ENCODE results near the gene SMYD3.

SMYD3 gene

DNA sequence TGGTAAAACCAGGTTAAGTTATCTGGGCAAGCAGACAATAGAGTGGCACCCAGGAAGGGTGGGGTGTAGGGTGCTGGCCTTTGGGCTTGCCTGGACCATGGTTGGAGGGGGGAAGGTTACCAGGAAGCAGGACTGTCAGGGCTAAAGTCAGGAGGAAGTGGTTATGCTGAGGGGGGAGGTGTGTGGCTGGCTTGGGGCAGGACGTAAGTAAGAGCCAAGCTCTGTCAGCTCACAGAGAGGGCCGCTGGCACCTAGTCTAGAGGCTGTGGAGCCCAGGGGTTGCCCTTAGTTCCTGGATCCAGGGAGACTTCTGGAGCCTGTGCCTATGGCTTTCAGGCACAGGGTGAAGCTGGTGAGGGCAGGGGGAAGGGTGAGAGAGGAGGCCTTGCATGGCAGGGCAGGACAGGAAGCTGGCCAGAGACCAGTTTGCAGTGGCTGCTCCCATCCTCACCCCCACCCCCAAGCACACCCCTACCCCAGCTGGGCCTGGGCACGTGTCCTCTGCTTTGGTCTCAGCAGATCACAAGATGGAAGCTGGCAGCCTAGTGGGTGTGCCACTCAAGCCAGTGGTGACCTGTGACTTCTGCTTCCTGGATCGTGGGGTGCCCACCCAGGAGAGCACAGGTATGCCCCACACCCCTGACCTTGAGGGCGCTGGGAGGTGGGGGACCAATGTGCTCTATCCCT, 20.5 kb upstream of the SMYD3 start:
- intact Hi-C loops (cut with micrococcal nuclease): no loop called here
- Mint-ChIP-seq H3K36me3 (ENCODE audit: low read depth) (no peaks in the 10 kb centered on the region), H3K27ac (no peak overlapping the region), H3K4me3 (no peak overlapping the region), H3K9me3 (peaks cover 54% of the 10 kb centered on the region), H3K4me1 (ENCODE audit: low read depth) (peaks cover 5% of the 10 kb centered on the region), H3K27me3 (no peaks in the 10 kb centered on the region)

GRCh38 chr1:246526915-246527314, 19.8 kb upstream of the SMYD3 start:
- intact Hi-C loops (cut with micrococcal nuclease): no loop called here
- Mint-ChIP-seq H3K27me3 (no peaks in the 10 kb centered on the region), H3K9me3 (peaks cover 50% of the 10 kb centered on the region), H3K27ac (no peak overlapping the region), H3K4me1 (ENCODE audit: low read depth) (peaks cover 5% of the 10 kb centered on the region), H3K4me3 (no peak overlapping the region), H3K36me3 (ENCODE audit: low read depth) (no peaks in the 10 kb centered on the region)

- Mint-ChIP-seq H3K4me3 (no peak overlapping the region), H3K27me3 (no peaks in the 10 kb centered on the region), H3K9me3 (peaks cover 44% of the 10 kb centered on the region), H3K4me1 (ENCODE audit: low read depth) (peaks cover 5% of the 10 kb centered on the region), H3K27ac (no peak overlapping the region), H3K36me3 (ENCODE audit: low read depth) (no peaks in the 10 kb centered on the region)
- intact Hi-C loops (cut with micrococcal nuclease): no loop called here
Measured at GRCh38 chr1:246526380-246526779, 19.3 kb upstream of the SMYD3 start.

DNA sequence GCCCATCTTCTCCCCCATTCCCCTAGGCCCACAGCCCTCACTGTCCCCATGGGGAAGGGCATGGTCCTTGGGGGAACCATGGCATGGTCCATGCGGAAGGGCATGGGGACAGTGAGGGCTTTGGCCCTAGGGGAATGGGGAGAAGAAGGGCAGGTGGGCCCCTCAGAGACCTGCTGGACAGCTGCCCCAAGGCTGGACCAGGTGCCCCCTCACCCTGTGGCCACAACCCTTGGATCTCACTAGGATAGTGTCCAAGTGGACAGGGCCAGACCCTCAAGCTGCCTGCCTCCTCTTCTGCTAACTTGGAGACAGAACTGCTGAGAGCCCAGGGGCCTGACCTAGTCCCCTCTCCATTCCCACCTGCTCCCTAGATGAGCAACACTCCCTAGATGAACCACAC, 12.4 kb upstream of the SMYD3 start:
- Mint-ChIP-seq H3K36me3 (ENCODE audit: low read depth) (no peaks in the 10 kb centered on the region), H3K4me3 (no peak overlapping the region), H3K27me3 (no peaks in the 10 kb centered on the region), H3K4me1 (ENCODE audit: low read depth) (no peaks in the 10 kb centered on the region), H3K9me3 (peaks cover 49% of the 10 kb centered on the region), H3K27ac (no peak overlapping the region)
- intact Hi-C loops (cut with micrococcal nuclease): no loop called here

DNA sequence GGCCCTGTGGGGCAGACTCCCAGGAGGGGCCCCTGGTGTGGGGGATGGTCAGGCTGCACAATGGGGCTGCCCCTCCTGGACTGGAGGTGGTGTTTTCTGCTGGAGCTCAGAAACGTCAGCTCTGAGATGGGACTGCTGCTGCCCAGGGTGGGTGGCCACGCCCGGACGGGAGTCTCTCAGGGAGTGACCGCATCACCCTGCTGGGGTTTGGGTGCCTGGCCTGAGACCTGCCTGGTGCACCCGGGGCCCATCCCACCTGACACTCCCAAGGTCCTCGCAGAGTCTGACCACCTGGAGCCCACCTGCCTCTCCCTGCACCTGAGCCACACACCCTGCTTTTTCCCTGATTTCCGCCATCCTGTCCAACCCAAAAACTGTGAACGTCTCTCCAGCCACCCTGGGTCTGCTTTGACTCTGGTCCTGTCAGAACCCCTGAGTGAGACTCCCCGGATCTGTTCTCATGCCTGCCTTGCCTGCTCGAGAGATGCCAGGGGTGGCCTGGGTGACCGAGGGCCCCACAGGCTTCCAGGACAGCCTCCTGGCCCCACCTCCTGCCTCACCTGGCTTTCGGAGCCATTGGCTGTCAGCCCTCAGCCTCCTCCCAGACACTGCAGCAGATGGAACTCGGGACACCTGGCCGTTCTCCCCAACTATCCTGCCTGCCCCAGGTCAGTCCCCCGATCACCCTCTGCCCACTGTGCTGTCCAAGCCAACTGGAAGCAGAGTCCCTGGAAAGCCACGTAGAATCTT, 11.6 kb upstream of the SMYD3 start:
- H3K9me3 Mint-ChIP-seq: peaks cover 58% of the 10 kb centered on the region
- no peak overlapping the region for H3K4me3 Mint-ChIP-seq
- intact Hi-C loops (cut with micrococcal nuclease): no loop called here
- no peaks in the 10 kb centered on the region for H3K27me3 Mint-ChIP-seq
- H3K27ac Mint-ChIP-seq: no peak overlapping the region
- H3K36me3 Mint-ChIP-seq (ENCODE audit: low read depth): no peaks in the 10 kb centered on the region
- H3K4me1 Mint-ChIP-seq (ENCODE audit: low read depth): no peaks in the 10 kb centered on the region

DNA sequence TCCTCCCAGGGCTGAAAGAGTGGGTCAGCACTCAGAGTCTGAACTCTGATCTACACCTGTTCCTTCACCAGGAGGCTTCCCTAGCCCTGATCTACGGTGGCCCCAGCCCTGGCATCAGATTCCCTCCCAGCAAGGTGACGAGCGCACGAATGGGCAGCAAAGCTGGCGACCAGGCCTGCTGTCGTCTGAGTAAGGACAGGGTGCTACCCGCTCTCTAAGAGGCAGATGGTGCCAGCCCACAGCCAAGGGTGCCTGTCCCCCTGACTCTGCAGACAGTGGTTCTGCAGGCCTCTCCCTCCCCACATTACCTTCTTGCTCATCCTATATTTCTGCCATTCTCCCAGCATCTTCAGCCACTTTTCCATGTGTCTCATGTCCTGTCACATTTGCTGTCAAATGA, 10.3 kb upstream of the SMYD3 start:
- Mint-ChIP-seq H3K4me1 (ENCODE audit: low read depth) (no peaks in the 10 kb centered on the region), H3K27ac (no peak overlapping the region), H3K27me3 (no peaks in the 10 kb centered on the region), H3K4me3 (no peak overlapping the region), H3K36me3 (ENCODE audit: low read depth) (no peaks in the 10 kb centered on the region), H3K9me3 (peaks cover 70% of the 10 kb centered on the region)
- intact Hi-C loops (cut with micrococcal nuclease): no loop called here

DNA sequence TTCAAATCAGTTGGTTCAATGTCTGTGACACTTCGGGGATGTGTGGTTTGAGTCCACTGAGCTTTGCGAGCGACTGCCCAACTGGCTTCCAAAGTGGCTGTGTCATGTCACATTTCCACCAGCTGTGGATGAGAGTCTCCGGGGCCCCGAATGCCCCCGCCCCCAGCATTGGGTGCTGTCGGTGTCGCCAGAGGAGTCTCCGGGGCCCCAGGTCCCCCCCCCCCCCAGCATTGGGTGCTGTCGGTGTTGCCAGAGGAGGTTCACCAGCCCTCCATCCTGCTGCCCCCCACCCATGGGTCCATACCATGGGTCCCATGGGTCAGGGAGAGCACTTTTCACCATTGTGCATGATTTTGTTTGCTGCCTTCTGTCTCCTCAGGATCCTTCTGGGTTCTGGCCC, 9.0 kb upstream of the SMYD3 start:
- no peaks in the 10 kb centered on the region for H3K36me3 Mint-ChIP-seq (ENCODE audit: low read depth)
- intact Hi-C loops (cut with micrococcal nuclease): no loop called here
- H3K27me3 Mint-ChIP-seq: no peaks in the 10 kb centered on the region
- no peaks in the 10 kb centered on the region for H3K4me1 Mint-ChIP-seq (ENCODE audit: low read depth)
- no peak overlapping the region for H3K27ac Mint-ChIP-seq
- H3K4me3 Mint-ChIP-seq: no peak overlapping the region
- H3K9me3 Mint-ChIP-seq: peaks cover 72% of the 10 kb centered on the region

DNA sequence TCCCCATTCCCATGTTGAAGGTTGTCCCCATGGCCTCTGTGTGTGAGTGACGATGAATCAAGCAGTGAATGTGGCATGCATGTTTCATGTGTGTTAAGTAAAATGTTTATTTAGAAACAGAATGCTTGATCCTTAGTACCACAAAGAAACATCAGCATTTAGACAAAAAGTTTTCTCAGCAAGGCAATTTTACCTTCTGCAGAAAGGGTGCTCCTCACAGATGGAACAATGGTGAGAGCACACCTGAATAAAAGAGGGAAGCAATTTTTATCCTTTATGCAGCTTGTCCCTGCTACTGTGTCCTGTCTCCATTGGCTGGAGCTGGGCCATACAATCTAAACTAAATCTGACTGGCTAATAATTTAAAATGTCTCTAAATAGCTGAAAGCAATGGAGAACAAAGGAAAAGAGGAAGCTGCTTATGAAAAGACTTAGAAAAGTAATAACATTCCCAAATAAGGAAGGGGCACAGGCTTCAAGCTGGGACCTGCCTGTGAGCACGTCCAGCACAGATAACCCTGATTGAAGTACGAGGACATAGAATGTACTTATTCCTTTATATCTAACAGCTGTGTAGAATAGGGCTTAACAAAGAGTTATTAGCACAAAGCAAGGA, 8.4 kb upstream of the SMYD3 start:
- H3K4me3 Mint-ChIP-seq: no peak overlapping the region
- no peaks in the 10 kb centered on the region for H3K27me3 Mint-ChIP-seq
- no peaks in the 10 kb centered on the region for H3K4me1 Mint-ChIP-seq (ENCODE audit: low read depth)
- H3K36me3 Mint-ChIP-seq (ENCODE audit: low read depth): no peaks in the 10 kb centered on the region
- H3K9me3 Mint-ChIP-seq: peaks cover 72% of the 10 kb centered on the region
- no peak overlapping the region for H3K27ac Mint-ChIP-seq
- intact Hi-C loops (cut with micrococcal nuclease): no loop called here

DNA sequence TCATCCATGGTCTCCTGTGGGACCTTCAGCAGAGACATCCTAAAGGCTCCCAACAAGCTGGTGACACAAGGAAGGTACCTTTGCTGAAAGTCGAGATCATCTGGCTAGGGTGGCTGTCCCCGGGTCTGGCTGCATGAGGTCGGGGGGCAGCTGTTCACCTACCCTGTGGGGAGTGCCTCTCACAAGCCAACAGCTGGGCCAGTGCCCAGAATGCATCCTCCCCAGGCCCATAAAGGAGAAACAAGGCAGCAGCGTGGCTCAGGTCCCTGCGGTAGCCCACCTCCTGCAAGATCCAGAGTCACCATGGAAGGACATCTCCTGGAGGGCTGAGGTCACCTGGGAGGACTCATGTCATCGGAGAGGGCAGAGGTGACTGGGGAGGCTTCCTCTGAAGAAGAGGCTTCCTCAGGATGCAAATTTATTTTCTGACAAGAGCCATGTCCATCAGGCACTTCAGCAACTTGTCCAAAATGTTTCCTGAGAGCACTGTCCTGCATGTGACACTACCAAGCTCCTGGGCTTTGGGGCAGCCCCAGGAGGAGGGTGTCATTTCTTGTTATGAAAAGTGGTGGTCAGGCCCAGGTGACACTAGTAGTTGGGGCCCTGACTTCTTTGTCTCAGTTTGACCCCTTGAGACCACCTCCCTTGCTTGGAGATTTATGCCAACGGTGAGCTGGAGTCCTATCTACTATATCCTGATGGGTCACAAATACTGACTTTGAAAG, 6.7 kb upstream of the SMYD3 start:
- Mint-ChIP-seq H3K4me1 (ENCODE audit: low read depth) (no peaks in the 10 kb centered on the region), H3K27ac (no peak overlapping the region), H3K36me3 (ENCODE audit: low read depth) (no peaks in the 10 kb centered on the region), H3K9me3 (peaks cover 65% of the 10 kb centered on the region), H3K4me3 (no peak overlapping the region), H3K27me3 (no peaks in the 10 kb centered on the region)
- intact Hi-C loops (cut with micrococcal nuclease): no loop called here

GRCh38 chr1:246513041-246513440, 6.0 kb upstream of the SMYD3 start:
- Mint-ChIP-seq H3K4me1 (ENCODE audit: low read depth) (no peaks in the 10 kb centered on the region), H3K27me3 (no peaks in the 10 kb centered on the region), H3K27ac (no peak overlapping the region), H3K9me3 (peaks cover 58% of the 10 kb centered on the region), H3K4me3 (no peak overlapping the region), H3K36me3 (ENCODE audit: low read depth) (no peaks in the 10 kb centered on the region)
- intact Hi-C loops (cut with micrococcal nuclease): no loop called here

DNA sequence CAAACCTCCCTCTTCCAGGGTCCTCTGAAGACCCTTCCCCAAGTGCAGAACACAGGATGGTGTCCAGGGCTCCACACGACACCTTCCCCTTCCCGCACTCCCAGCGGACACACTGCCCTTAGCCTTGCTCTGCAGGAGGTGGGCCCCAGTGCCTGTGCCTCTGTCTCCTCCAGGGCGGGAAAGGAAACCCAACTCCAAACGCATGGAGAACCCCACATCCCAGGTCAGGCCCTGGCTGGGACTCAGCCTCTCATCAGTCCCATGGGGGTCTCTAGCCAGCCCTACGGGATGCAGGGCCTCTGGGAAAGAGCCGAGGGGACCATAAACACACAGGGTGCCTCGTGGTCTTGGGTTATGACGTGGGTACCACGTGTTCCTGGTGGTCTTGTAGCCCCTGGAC, 5.6 kb upstream of the SMYD3 start:
- peaks cover 54% of the 10 kb centered on the region for H3K9me3 Mint-ChIP-seq
- intact Hi-C loops (cut with micrococcal nuclease): no loop called here
- H3K27me3 Mint-ChIP-seq: no peaks in the 10 kb centered on the region

GRCh38 chr1:246512230-246512629, 5.2 kb upstream of the SMYD3 start:
- H3K27me3 Mint-ChIP-seq: no peaks in the 10 kb centered on the region
- intact Hi-C loops (cut with micrococcal nuclease): no loop called here

More for the DNA sequence above, 5.6 kb upstream of the SMYD3 start:
- no peak overlapping the region for H3K27ac Mint-ChIP-seq
- no peak overlapping the region for H3K4me3 Mint-ChIP-seq
- H3K4me1 Mint-ChIP-seq (ENCODE audit: low read depth): peaks cover 1% of the 10 kb centered on the region
- no peaks in the 10 kb centered on the region for H3K36me3 Mint-ChIP-seq (ENCODE audit: low read depth)

GRCh38 chr1:246511203-246511602, 4.1 kb upstream of the SMYD3 start:
- intact Hi-C loops (cut with micrococcal nuclease): no loop called here
- H3K9me3 Mint-ChIP-seq: peaks cover 40% of the 10 kb centered on the region

More at GRCh38 chr1:246512230-246512629, 5.2 kb upstream of the SMYD3 start:
- no peak overlapping the region for H3K27ac Mint-ChIP-seq
- no peak overlapping the region for H3K4me3 Mint-ChIP-seq
- peaks cover 5% of the 10 kb centered on the region for H3K4me1 Mint-ChIP-seq (ENCODE audit: low read depth)
- peaks cover under 1% of the 10 kb centered on the region for H3K36me3 Mint-ChIP-seq (ENCODE audit: low read depth)
- peaks cover 50% of the 10 kb centered on the region for H3K9me3 Mint-ChIP-seq

More at GRCh38 chr1:246511203-246511602, 4.1 kb upstream of the SMYD3 start:
- Mint-ChIP-seq H3K4me1 (ENCODE audit: low read depth) (peaks cover 10% of the 10 kb centered on the region), H3K27ac (no peak overlapping the region), H3K27me3 (peaks cover 5% of the 10 kb centered on the region), H3K36me3 (ENCODE audit: low read depth) (peaks cover 6% of the 10 kb centered on the region), H3K4me3 (no peak overlapping the region)

Measured in dendritic cell treated with granulocyte-macrophage colony-stimulating factor and Interleukin-4, amounts not matched to agents 40 ng/mL and 50 ng/mL, for 4 days (primary cell).